Left colon (tissue), 2 donors: ENCODE measurements around the gene SH3TC1. TPM values are rescaled to one million over a fixed set of nuclear protein-coding genes. Genes with fewer than 3 reads are reported as not detected.

Experiments used
- ATAC-seq: fragments of 200-7000 bp; cut with Tn5 transposase; one replicate; pipeline ENCODE4 v1.9.1; 2020; ENCODE audit warnings: mild to moderate bottlenecking, moderate library complexity
- DNase-seq, 2 donors: peaks; one replicate each; pipeline ENCODE4 v3.0.0-alpha.2; 2020
- intact Hi-C, 2 donors: fragments of 100-400 bp; cut with DNase I in 1 of 2; cut with micrococcal nuclease in 1 of 2; formaldehyde crosslinking; loops; one replicate each; pipeline versions ENCODE4 v1.11.2 to v1.14.0; 2022; cut with DNase I, micrococcal nuclease
- total RNA-seq, 2 donors: library from RNA; stranded (reverse); fragmentation: NEBNext Ultra II Directional; extraction: Animal tissue kit (Norgen Biotek cat#: 25700); gene quantifications; one replicate each; pipeline ENCODE4 v1.2.1, GENCODE V29; 2021
- donor health status: DM: no; HTN: no; CAD: no.
- donor health status: DM: yes; HTN: yes; CAD: no.

SH3TC1 gene
- total RNA-seq, 2 donors from 2014 or later = 13.8 to 18.3 TPM

GRCh38 chr4:8286719-8287342, 87.7 kb downstream of the SH3TC1 start:
- DNase-seq = no peak
- intact Hi-C loops = no loop called here

DNA sequence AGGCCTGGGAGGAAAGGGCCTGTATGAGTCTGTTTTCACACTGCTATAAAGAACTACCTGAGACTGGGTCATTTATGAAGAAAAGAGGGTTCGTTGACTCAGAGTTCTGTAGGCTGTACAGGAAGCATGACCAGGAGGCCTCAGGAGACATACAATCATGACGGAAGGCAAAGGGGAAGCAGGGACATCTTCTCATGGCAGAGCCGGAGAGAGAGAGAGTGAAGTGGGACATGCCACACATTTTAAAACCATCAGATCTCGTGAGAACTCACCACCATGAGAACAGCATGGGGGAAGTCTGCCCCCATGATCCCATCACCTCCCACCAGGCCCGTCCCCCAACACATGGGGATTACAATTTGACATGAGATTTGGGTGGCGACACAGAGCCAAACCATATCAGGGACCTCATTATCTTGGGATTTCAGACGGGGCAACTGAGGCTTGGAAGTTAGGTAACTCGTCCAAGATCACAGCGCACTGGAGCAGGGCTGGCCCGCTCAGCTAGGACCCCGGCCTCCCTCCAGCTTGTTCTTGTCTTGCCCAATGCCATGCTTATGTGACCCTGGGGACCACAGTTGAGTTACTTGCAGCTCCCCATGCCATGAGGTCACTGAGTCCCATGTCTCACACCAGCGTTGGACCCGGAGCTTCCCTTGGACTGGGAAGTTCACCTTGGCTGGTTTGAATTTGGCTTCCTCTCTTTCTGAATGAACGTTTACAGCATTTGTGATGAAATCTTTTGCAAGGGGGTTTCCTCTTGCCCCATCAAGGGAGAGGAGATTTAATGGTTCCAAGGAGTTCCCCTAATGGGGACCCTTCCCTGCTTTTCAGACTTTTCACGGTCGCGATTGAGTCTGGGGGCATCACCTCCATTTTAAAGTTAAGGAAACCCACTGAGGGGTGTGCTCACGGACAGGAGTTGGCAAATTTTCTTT, 88.5 kb downstream of the SH3TC1 start:
- intact Hi-C loops = no loop called here
- no peak for ATAC-seq
- no peak for DNase-seq

More at GRCh38 chr4:8286719-8287342, 87.7 kb downstream of the SH3TC1 start:
- ATAC-seq = no peak

DNA sequence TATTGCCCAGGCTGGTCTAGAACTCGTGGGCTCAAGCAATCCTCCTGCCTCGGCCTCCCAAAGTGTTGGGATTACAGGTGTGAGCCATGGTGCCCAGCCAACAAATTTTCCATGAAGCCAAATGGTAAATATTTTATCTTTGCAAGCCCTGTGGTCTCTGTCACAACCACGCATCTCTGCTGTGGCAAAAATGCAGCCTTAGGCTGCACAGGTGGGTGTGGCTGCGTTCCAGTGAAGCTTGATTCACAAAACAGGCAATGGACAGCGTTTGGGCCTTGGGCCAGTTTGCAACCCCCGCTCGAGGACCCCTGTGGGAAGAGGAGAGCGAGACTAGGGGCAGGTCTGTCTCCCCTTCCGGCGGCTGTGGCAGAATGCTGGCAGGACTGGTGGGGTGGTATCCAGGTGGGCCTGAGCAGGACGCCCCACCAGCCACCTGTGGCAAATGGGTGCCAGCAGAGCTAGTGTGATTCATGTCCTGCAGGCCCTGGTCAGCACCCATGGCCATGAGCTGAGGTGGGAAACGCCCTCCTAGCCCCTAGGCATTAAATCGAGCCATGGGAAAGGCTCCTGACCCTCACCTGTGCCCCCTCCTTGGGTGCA, 90.2 kb downstream of the SH3TC1 start:
- ATAC-seq (no peak), DNase-seq (no peak)
- intact Hi-C loops = no loop called here

GRCh38 chr4:8289956-8290700, 91.0 kb downstream of the SH3TC1 start:
- ATAC-seq (no peak), DNase-seq (no peak)
- intact Hi-C loops = no loop called here

DNA sequence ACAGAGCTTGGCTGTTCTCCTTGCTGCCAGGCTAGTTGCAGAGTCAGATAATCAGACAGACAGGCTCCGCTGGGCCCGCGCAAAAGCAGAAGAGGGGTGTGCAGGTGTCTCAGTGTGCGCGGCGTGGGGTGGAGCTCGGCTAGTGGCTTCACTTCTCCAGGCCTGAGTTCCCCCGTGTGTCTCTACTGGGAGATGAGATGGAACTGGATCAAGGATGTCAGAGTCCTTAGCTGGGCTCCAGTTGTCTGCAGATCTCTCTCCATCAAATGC, 91.5 kb downstream of the SH3TC1 start:
- ATAC-seq (no peak), DNase-seq (no peak)
- intact Hi-C loops = no loop called here

Other genes starting within 250 kb of the SH3TC1 start
- gene ABLIM2, start 40.5 kb upstream of the SH3TC1 start, total RNA-seq = 10 to 100 TPM; 18.7 to 24.4 TPM
- gene HTRA3, start 70.5 kb downstream of the SH3TC1 start, total RNA-seq = 1 to 10 TPM; 2.5 to 6.6 TPM
- 10 to 100 TPM; 25.9 to 29.7 TPM for gene ACOX3, start 241.4 kb downstream of the SH3TC1 start, total RNA-seq
- 10 to 100 TPM; 14.3 to 16.4 TPM for gene TRMT44, start 241.5 kb downstream of the SH3TC1 start, total RNA-seq